Measurements from ENCODE around the gene DLX1.
"Not testable (repeated sequence)": the region's sequence is repeated elsewhere in the genome, so short reads cannot be mapped to it uniquely, and the experiment has no call there.

The DLX1 gene

GRCh38 chr2:172085460-172086159, at the start of gene DLX1:
TSS of gene DLX1 (plus strand) at chr2:172085507. CDS start at chr2:172085678, 171 bp downstream.
- no peak for DNase-seq

GRCh38 chr2:172038121-172038520, 47.2 kb upstream of the DLX1 start:
- no peak for DNase-seq

- DNase-seq: no peak
Measured at GRCh38 chr2:172038604-172039003, 46.7 kb upstream of the DLX1 start.

- no peak for DNase-seq
Measured at GRCh38 chr2:172039011-172039704, 46.1 kb upstream of the DLX1 start.

- no peak for DNase-seq
Measured at GRCh38 chr2:172040311-172040710, 45.0 kb upstream of the DLX1 start.

GRCh38 chr2:172046080-172046678, 39.1 kb upstream of the DLX1 start:
- DNase-seq: no peak

- no peak for DNase-seq
Measured at GRCh38 chr2:172046866-172047565, 38.3 kb upstream of the DLX1 start.

- DNase-seq: no peak
Measured at GRCh38 chr2:172047566-172048507, 37.5 kb upstream of the DLX1 start.

- no peak for DNase-seq
Measured at GRCh38 chr2:172048508-172049503, 36.5 kb upstream of the DLX1 start.

- DNase-seq: no peak
Measured at GRCh38 chr2:172049567-172050120, 35.7 kb upstream of the DLX1 start.

- DNase-seq: no peak
Measured at GRCh38 chr2:172050479-172051125, 34.7 kb upstream of the DLX1 start.

- no peak for DNase-seq
Measured at GRCh38 chr2:172052000-172052983, 33.0 kb upstream of the DLX1 start.

- DNase-seq: no peak
Measured at GRCh38 chr2:172053486-172053885, 31.8 kb upstream of the DLX1 start.

- DNase-seq: no peak
Measured at GRCh38 chr2:172056293-172056692, 29.0 kb upstream of the DLX1 start.

GRCh38 chr2:172058660-172059059, 26.6 kb upstream of the DLX1 start:
- no peak for DNase-seq

GRCh38 chr2:172060118-172060517, 25.2 kb upstream of the DLX1 start:
- DNase-seq: not testable (repeated sequence)

- no peak for DNase-seq
Measured at GRCh38 chr2:172062402-172063004, 22.8 kb upstream of the DLX1 start.

GRCh38 chr2:172063446-172063845, 21.9 kb upstream of the DLX1 start:
- DNase-seq: no peak

Measured in RPMI8226 (cell line).